ENCODE results near the gene SLC29A4.

DNA sequence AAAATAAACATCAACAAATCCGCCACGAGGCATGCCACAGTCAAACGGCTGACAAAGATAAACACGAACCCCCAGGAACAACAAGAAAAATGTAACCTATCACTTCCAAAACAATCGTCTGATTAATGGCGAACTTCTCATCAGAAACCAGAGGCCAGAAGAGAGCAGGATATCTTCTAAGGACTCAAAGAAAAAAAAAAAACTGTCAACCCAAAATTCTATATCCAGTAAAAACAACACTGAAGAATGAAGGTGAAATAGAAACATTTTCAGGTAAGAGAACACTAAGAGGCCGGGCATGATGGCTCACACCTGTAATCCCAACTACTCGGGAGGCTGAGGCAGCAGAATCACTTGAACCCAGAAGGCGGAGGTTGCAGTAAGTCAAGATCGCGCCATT lies 54.3 kb downstream of the SLC29A4 start:
- no peak for TF ChIP-seq CTCF (IDR thresholded peaks at IDR 0.05)
- no peak for TF ChIP-seq ZFX (IDR thresholded peaks at IDR 0.05; ENCODE audit: borderline replicate concordance)
